Right lung (tissue), 5 donors: ENCODE data around the gene PRXL2B. TPM values are rescaled to one million over a fixed set of nuclear protein-coding genes. Genes with fewer than 3 reads are reported as not detected.
A peak's percentile ranks its signal among the peaks of the same experiment; 100 is the strongest.
"Not testable (repeated sequence)": the region's sequence is repeated elsewhere in the genome, so short reads cannot be mapped to it uniquely, and the experiment has no call there.

Experiments
- DNase-seq, 2 donors: peaks; one replicate each; pipeline ENCODE4 v3.0.0-alpha.2; 2013
- polyA plus RNA-seq, 5 donors: library from polyadenylated mRNA; unstranded; fragments of 120-200 nt; gene quantifications; one replicate each; pipeline versions ENCODE4 v1.2.1 to v1.2.3, GENCODE V29; 2013; ENCODE audit warnings: inconsistent platforms in 1 of 5, low replicate concordance in 1 of 5; ENCODE audit not compliant: insufficient read length in 5 of 5, insufficient read depth in 1 of 5

The PRXL2B gene
- polyA plus RNA-seq, 5 donors: 30.1 to 68.6 (median 43.5) TPM

GRCh38 chr1:2563205-2563604 lies 23.4 kb upstream of the PRXL2B start:
- DNase-seq: no peak

DNA sequence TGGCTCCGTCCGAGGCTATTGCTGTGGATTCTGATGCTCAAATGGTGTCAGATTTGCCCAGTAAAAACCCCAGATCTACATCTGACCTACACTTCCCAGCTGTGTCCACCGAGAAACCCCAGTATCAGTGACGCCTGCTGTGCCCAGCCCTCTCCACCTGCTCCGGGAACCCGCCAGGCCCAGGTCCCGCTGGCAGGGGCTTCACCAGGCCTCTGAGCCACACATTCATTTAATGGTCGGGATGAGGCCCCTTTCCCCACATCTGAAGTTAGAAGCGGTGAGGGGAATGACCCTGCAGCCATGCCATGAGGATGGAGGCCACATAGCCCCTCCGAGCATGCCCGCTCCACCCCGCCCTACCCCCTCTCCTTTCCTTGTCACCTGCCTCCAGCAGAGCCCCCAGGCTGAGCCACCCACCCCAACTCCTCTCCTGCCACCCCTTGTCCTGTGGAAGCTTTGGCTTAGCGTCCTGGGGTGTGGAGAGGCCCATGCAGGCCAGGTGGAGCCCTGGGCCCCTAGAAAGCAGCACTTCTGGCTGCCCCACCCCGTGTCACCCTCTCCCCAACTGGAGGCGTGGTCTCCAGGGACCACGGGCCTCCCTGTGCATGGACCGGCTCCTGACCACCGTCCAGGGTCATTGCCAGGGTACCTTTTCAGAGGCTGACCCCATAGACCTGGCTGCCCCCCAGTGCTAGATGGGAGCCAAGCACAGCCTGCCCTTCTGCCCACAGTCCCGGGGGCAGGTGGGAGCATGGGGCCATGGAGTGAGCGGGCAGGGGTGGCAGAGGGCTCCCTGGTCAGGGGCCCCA lies 22.4 kb upstream of the PRXL2B start:
- DNase-seq: no peak

- no peak for DNase-seq
These were observed 21.7 kb upstream of the PRXL2B start for GRCh38 chr1:2564815-2565374.

GRCh38 chr1:2566101-2567045 lies 20.2 kb upstream of the PRXL2B start:
- DNase-seq: no peak

GRCh38 chr1:2567083-2567679 lies 19.4 kb upstream of the PRXL2B start:
- DNase-seq: no peak

GRCh38 chr1:2568187-2568816 lies 18.3 kb upstream of the PRXL2B start:
- DNase-seq: not testable (repeated sequence)

DNA sequence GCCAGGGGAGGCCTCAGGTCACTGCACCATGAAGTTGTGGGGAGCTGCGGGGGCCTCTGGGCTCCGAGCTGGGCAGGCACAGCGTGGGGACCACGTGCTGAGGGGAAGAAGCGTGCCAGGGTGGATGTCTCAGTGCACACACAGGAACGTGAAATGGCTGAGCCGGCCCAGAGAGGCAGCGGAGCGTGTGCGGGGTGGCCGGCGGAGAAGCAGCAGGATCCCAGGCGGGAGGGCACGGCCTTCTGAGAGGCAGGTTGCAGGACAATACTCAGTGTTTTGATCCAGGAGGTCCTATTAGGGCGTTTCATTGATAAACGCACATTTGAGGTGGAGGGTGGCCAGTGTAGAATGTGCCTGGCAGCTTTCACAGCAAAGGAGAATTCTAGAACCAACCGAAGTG lies 17.5 kb upstream of the PRXL2B start:
- DNase-seq: no peak

DNA sequence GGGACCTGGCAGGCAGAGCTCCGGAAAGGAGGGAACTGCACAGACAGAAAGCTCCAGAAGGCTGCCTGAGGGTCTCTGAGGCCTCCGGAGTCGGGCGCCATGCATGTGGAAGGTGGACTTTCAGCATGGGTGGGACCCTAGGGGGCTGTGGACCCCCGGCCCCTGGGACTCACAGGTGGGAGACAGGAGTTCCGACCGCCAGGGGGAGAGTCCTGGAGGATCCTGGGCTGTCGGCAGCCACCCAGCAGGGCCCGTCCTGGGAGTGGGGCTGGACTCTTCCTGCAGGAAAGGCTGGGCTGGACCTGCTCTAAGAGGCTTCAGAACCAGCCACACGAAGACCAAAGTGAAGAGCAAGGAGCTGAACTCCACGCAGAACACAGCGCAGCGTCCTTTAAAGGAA lies 16.9 kb upstream of the PRXL2B start:
- not testable (repeated sequence) for DNase-seq

DNA sequence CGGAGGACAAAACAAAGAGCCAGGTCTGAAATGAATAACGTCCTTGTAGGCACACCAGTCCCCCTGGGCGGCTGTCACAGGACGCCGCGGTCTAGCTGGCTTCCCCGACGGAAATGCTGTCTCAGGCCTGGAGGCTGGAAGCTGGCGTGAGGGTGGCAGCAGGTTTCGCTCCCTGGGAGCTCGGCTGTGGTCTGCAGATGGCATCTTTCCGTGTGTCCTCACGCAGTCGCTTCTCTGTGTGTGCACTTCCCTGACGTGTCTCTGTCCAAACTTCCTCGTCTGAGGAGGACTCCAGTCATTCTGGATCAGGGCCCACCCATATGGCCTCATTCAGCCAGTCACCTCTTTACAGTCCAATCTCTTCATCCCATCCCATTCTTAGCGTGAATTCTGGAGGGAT lies 16.2 kb upstream of the PRXL2B start:
- no peak for DNase-seq

GRCh38 chr1:2571348-2571747 lies 15.2 kb upstream of the PRXL2B start:
- no peak for DNase-seq

GRCh38 chr1:2573250-2573920 lies 13.2 kb upstream of the PRXL2B start:
- DNase-seq: no peak

- DNase-seq: no peak
These were observed 12.2 kb upstream of the PRXL2B start for GRCh38 chr1:2574350-2574749.

GRCh38 chr1:2575801-2576663 lies 10.5 kb upstream of the PRXL2B start:
- no peak for DNase-seq

- DNase-seq: not testable (repeated sequence)
These were observed 9.0 kb upstream of the PRXL2B start for GRCh38 chr1:2577565-2578075.

GRCh38 chr1:2578758-2579118 lies 7.8 kb upstream of the PRXL2B start:
- DNase-seq: no peak

DNA sequence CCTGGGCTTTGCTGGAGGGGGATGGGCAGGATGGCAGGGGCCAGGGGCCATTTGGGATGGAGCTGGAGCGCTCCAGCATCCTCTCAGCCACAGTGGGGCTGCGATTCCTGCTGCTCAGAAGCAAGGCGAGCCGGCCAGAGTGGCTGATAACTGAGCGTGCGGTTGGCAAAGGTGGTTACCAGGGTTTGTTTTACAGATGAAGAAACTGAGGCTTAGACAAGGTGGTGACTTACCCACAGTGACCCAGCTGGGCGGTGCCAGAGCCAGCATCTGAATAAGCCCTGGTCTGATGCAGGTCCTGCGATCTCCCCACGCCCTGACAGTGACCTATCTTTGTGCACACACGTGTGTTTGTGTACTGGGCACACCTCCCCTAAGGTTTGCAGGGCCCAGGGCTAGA lies 5.9 kb upstream of the PRXL2B start:
- no peak for DNase-seq

GRCh38 chr1:2582391-2582790 lies 4.2 kb upstream of the PRXL2B start:
- no peak for DNase-seq

GRCh38 chr1:2583331-2583791 lies 3.2 kb upstream of the PRXL2B start:
- no peak for DNase-seq

- peak in 1 of 2 donors; percentile 52 for DNase-seq
These were observed 2.7 kb upstream of the PRXL2B start for GRCh38 chr1:2583871-2584351.
